Epithelial cell of esophagus (primary cell): Measurements from ENCODE around the gene TBXT.

Experiments used
- DNase-seq: peaks from one replicate; pipeline ENCODE4 v3.0.0; 2010; ENCODE audit warnings: low read depth
- H3K4me3 ChIP-seq: 2 replicates; pipeline ENCODE4 v1.5.1; 2011; ENCODE audit warnings: mild to moderate bottlenecking, low read length, control low read depth
- CTCF ChIP-seq: IDR thresholded peaks from 2 replicates; pipeline ENCODE4 v1.5.1; 2011; ENCODE audit warnings: low read depth, mild to moderate bottlenecking, low read length, control low read depth, inconsistent platforms; ENCODE audit not compliant: insufficient read depth; ENCODE audit errors: missing control alignments

TBXT gene

GRCh38 chr6:166172546-166172945, 4.9 kb upstream of the TBXT start:
- H3K4me3 ChIP-seq = no peak overlapping the region
- no peak for DNase-seq
- no peak for TF ChIP-seq CTCF

GRCh38 chr6:166169549-166170421, 2.1 kb upstream of the TBXT start:
- DNase-seq = no peak
- H3K4me3 ChIP-seq = no peak overlapping the region
- no peak for TF ChIP-seq CTCF

GRCh38 chr6:166168616-166169548, 1.2 kb upstream of the TBXT start:
- DNase-seq = no peak
- no peak overlapping the region for H3K4me3 ChIP-seq
- TF ChIP-seq CTCF = no peak

- no peak overlapping the region for H3K4me3 ChIP-seq
- TF ChIP-seq CTCF = no peak
- DNase-seq = no peak
These were observed 356 bp downstream of the TBXT start for GRCh38 chr6:166167258-166167731.

- DNase-seq = no peak
- no peak overlapping the region for H3K4me3 ChIP-seq
- TF ChIP-seq CTCF = no peak
These were observed 1.1 kb downstream of the TBXT start for GRCh38 chr6:166166314-166167257.
